ENCODE measurements around the gene S1PR1. TPM values are rescaled to one million over a fixed set of nuclear protein-coding genes. Genes with fewer than 3 reads are reported as not detected.

Gene S1PR1
- polyA plus RNA-seq, 3 donors = 0.36 to 0.64 (median 0.43) TPM

GRCh38 chr1:101245246-101245927, 8.6 kb downstream of the S1PR1 start:
- Histone ChIP-seq H3K36me3 (replicated peaks in 1 of 2; ENCODE audit: control insufficient read depth in 1 of 2, insufficient read depth in 2 of 2, low read length in 2 of 2) (no peaks in the 10 kb centered on the region), H3K4me1 (ENCODE audit: control insufficient read depth in 1 of 2, insufficient read depth in 2 of 2, low read length in 2 of 2) (no peaks in the 10 kb centered on the region), H3K4me3 (replicated peaks in 1 of 3; ENCODE audit: low read depth in 2 of 3, low read length in 3 of 3) (no peak overlapping the region), H3K27me3 (ENCODE audit: control insufficient read depth in 2 of 2, insufficient read depth in 2 of 2, low read length in 2 of 2) (no peaks in the 10 kb centered on the region), H3K9ac (ENCODE audit: insufficient read depth, low read length, poor library complexity, severe bottlenecking) (no peak overlapping the region), H3K4me2 (replicated peaks; ENCODE audit: extremely low read depth, low read length, poor library complexity, severe bottlenecking) (no peak overlapping the region), H3K79me2 (ENCODE audit: insufficient read depth, low read length) (no peaks in the 10 kb centered on the region), H2AFZ (ENCODE audit: insufficient read depth, low read depth, low read length, poor library complexity, severe bottlenecking) (no peak overlapping the region), H4K20me1 (ENCODE audit: insufficient read depth, low read length) (no peaks in the 10 kb centered on the region), H3K27ac (ENCODE audit: low read depth in 1 of 2, low read length in 2 of 2) (no peak overlapping the region), H3K9me3 (replicated peaks in 1 of 2; ENCODE audit: control insufficient read depth in 1 of 2, insufficient read depth in 1 of 2, low read length in 2 of 2) (no peaks in the 10 kb centered on the region)
- DNase-seq = no peak
- Mint-ChIP-seq H3K4me1 (no peaks in the 10 kb centered on the region), H3K27me3 (ENCODE audit: low read depth in 3 of 3) (peaks cover 0 to 5% (median 4%) of the 10 kb centered on the region in 3 donors), H3K4me3 (no peak overlapping the region), H3K27ac (no peak overlapping the region), H3K36me3 (peaks cover 0 to 6% of the 10 kb centered on the region in 2 donors), H3K9me3 (no peaks in the 10 kb centered on the region)
- WGBS (ENCODE audit: insufficient coverage) = no CpG with 5 or more reads among the region's 2 CpGs
- intact Hi-C loops (cut with micrococcal nuclease) = loop anchor here in 1 of 2 donors (10.0 kb wide), 1 partner anchor 221 kb away; the partner anchor contains the start of gene DPH5
- TF ChIP-seq, protein P1, sequence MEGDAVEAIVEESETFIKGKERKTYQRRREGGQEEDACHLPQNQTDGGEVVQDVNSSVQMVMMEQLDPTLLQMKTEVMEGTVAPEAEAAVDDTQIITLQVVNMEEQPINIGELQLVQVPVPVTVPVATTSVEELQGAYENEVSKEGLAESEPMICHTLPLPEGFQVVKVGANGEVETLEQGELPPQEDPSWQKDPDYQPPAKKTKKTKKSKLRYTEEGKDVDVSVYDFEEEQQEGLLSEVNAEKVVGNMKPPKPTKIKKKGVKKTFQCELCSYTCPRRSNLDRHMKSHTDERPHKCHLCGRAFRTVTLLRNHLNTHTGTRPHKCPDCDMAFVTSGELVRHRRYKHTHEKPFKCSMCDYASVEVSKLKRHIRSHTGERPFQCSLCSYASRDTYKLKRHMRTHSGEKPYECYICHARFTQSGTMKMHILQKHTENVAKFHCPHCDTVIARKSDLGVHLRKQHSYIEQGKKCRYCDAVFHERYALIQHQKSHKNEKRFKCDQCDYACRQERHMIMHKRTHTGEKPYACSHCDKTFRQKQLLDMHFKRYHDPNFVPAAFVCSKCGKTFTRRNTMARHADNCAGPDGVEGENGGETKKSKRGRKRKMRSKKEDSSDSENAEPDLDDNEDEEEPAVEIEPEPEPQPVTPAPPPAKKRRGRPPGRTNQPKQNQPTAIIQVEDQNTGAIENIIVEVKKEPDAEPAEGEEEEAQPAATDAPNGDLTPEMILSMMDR (IDR thresholded peaks at IDR 0.05) = no peak

GRCh38 chr1:101247404-101248287, 10.8 kb downstream of the S1PR1 start:
- Histone ChIP-seq H3K4me3 (replicated peaks in 1 of 3; ENCODE audit: low read depth in 2 of 3, low read length in 3 of 3) (no peak overlapping the region), H3K27me3 (ENCODE audit: control insufficient read depth in 2 of 2, insufficient read depth in 2 of 2, low read length in 2 of 2) (no peaks in the 10 kb centered on the region), H3K4me2 (replicated peaks; ENCODE audit: extremely low read depth, low read length, poor library complexity, severe bottlenecking) (no peak overlapping the region), H4K20me1 (ENCODE audit: insufficient read depth, low read length) (no peaks in the 10 kb centered on the region), H3K9me3 (replicated peaks in 1 of 2; ENCODE audit: control insufficient read depth in 1 of 2, insufficient read depth in 1 of 2, low read length in 2 of 2) (no peaks in the 10 kb centered on the region), H3K36me3 (replicated peaks in 1 of 2; ENCODE audit: control insufficient read depth in 1 of 2, insufficient read depth in 2 of 2, low read length in 2 of 2) (no peaks in the 10 kb centered on the region), H3K4me1 (ENCODE audit: control insufficient read depth in 1 of 2, insufficient read depth in 2 of 2, low read length in 2 of 2) (no peaks in the 10 kb centered on the region), H3K79me2 (ENCODE audit: insufficient read depth, low read length) (no peaks in the 10 kb centered on the region), H2AFZ (ENCODE audit: insufficient read depth, low read depth, low read length, poor library complexity, severe bottlenecking) (no peak overlapping the region), H3K9ac (ENCODE audit: insufficient read depth, low read length, poor library complexity, severe bottlenecking) (no peak overlapping the region), H3K27ac (ENCODE audit: low read depth in 1 of 2, low read length in 2 of 2) (no peak overlapping the region)
- Mint-ChIP-seq H3K4me3 (no peak overlapping the region), H3K4me1 (no peaks in the 10 kb centered on the region), H3K27ac (peak overlapping the region in 1 of 7 donors; percentile 8), H3K27me3 (ENCODE audit: low read depth in 3 of 3) (peaks cover 2 to 5% (median 3%) of the 10 kb centered on the region in 3 donors), H3K36me3 (peaks cover 0 to 1% of the 10 kb centered on the region in 2 donors), H3K9me3 (no peaks in the 10 kb centered on the region)
- 0% methylated on average over 1 of the region's 6 CpGs for WGBS (ENCODE audit: insufficient coverage)
- TF ChIP-seq, protein P1 (IDR thresholded peaks at IDR 0.05) = no peak
- intact Hi-C loops (cut with micrococcal nuclease) = loop anchor here in 1 of 2 donors (10.0 kb wide), 1 partner anchor 223 kb away; the partner anchor contains the start of gene DPH5
- DNase-seq = no peak
